ENCODE measurements around the gene BOLA1.
"Not testable (repeated sequence)": the region's sequence is repeated elsewhere in the genome, so short reads cannot be mapped to it uniquely, and the experiment has no call there.

BOLA1 gene

GRCh38 chr1:149899460-149900284 is at the start of gene BOLA1:
BOLA1 (plus strand) TSS chr1:149899568; CDS start chr1:149900060, 492 bp downstream.
- DNase-seq: peak; percentile 94 to 98

- no peak for DNase-seq
These were observed 49.4 kb upstream of the BOLA1 start for GRCh38 chr1:149849947-149850360.

DNA sequence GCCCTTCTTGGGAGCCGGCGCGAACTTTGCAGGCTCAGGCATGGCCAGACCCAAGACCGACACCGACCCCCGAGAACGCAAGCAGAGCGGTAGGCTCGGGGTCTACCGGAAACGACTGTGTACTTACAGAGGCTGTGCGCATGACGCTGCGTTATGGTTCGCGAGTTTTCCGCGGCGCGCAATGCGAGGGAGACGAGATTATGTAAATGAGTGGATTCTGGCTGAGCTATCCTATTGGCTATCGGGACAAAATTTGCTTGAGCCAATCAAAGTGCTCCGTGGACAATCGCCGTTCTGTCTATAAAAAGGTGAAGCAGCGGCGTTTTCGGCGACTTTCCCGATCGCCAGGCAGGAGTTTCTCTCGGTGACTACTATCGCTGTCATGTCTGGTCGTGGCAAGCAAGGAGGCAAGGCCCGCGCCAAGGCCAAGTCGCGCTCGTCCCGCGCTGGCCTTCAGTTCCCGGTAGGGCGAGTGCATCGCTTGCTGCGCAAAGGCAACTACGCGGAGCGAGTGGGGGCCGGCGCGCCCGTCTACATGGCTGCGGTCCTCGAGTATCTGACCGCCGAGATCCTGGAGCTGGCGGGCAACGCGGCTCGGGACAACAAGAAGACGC is 48.5 kb upstream of the BOLA1 start:
- DNase-seq: not testable (repeated sequence)

GRCh38 chr1:149851585-149852213 is 47.7 kb upstream of the BOLA1 start:
- not testable (repeated sequence) for DNase-seq

DNA sequence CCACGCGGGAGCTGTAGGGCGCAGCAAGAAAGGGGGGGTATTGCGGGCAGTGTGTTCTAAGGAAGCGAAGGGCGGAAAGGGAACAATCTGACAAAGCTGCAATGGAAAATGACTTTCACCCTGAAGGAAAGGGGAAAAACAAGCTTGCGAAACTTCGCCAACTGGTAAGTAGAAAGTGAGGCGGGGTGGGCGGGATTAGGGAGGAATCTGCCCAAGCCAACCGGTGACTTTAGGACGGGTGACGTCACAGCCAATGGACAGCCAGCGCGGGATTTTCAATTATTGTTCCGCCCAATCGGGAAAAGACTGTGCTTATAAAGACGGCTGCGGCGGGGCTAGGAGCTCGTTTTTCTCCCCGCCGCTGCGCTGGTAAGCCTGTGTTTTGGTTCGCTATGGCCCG is 47.1 kb upstream of the BOLA1 start:
- DNase-seq: not testable (repeated sequence)

- DNase-seq: not testable (repeated sequence)
These were observed 39.1 kb upstream of the BOLA1 start for GRCh38 chr1:149860271-149860670.

DNA sequence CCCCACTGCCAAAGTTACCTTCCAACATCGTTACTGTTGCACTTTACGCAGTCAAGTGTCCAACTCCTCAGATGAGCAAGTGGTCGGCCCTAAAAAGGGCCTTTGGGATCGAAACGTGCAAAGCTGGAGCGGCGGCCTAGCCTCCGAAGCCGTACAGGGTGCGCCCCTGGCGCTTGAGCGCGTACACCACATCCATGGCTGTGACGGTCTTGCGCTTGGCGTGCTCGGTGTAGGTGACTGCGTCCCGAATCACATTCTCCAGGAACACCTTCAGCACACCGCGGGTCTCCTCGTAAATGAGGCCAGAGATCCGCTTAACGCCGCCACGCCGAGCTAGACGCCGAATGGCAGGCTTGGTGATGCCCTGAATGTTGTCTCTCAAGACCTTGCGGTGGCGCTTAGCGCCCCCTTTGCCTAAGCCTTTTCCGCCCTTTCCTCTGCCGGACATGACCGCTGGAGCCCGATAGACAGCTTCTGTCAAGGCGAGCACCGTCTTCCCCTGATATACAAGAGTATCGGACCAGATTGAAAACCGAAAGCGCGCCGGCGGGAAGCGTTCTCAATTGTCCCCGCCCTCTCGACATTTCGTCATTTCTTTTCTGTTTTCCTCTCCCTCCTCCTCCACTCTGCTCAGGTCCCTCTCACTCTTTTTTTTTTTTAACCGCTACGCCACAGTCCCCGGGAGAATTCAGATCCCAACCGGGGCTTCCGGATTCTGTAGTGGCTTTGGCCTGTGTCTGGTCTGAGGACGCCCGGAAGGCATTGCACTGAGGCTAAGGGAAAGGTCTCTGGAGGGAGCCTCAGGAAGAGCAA is 38.5 kb upstream of the BOLA1 start:
- DNase-seq: not testable (repeated sequence)

DNA sequence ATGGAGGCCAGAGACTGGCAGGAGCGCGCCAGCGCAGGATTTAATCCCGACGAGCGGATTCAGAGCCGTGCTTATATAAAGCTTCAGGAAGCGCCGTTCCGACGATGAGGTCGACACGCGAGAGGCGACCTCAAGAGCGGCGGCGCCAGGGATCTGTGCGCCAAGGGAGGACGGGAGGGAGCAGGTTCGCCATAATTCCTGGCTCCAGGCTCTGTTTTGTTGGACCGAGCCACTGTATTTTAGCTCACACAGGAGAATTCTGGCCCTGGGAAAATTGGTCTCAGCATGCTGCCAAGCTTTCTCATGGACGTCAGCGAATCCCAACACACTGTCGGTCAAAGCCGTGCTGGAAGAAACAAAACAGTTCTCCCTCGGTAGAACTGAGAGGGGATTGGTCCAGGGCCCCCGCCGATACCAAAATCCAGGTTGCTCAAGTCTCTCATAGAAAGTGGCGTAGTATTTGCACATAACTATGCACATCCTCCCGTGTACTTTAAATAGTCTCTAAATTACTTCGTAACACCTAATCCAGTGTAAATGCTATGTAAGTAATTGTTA is 37.8 kb upstream of the BOLA1 start:
- not testable (repeated sequence) for DNase-seq

- DNase-seq: not testable (repeated sequence)
These were observed 32.5 kb upstream of the BOLA1 start for GRCh38 chr1:149866887-149867286.

DNA sequence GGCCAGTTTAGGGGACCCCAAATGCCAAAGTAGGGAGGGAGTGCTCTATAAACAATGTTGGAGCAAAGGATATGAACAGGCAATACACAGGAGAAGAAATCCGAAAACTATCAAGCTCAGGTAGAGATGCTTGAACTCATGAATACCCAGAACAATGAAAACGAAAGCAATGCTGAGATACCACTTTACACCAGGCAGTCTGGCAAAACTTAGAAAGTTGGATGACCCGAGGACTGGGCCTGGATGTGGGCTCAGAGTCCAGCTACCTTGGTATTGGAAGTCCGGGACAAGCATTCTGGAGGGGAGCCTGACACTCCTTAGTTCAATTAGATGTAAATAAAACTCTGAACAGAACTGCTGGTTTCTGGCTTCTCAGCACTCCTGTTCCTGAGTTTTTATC is 26.3 kb upstream of the BOLA1 start:
- DNase-seq: not testable (repeated sequence)

GRCh38 chr1:149877211-149877946 is 22.0 kb upstream of the BOLA1 start:
- no peak for DNase-seq

DNA sequence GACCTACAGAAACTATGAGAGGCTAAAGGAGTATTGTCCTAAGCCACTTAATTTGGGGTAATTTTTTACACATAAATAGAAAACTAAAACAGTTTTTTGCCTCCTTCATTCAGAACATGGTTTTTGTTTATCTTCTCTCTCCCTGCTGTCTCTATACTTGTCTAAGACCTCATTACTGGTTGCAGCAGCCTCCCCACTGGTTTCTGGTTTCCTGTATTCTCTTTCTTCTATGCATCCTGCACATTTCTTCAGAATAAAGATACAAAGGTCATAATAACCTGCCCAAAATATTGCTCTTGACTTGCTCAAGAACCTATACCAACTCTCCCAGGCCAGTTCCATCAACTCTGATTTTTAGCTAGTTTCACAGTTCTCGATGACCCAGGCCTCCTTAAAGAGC is 19.8 kb upstream of the BOLA1 start:
- no peak for DNase-seq

GRCh38 chr1:149881876-149882275 is 17.5 kb upstream of the BOLA1 start:
- no peak for DNase-seq

GRCh38 chr1:149883598-149884247 is 15.6 kb upstream of the BOLA1 start:
- no peak for DNase-seq

DNA sequence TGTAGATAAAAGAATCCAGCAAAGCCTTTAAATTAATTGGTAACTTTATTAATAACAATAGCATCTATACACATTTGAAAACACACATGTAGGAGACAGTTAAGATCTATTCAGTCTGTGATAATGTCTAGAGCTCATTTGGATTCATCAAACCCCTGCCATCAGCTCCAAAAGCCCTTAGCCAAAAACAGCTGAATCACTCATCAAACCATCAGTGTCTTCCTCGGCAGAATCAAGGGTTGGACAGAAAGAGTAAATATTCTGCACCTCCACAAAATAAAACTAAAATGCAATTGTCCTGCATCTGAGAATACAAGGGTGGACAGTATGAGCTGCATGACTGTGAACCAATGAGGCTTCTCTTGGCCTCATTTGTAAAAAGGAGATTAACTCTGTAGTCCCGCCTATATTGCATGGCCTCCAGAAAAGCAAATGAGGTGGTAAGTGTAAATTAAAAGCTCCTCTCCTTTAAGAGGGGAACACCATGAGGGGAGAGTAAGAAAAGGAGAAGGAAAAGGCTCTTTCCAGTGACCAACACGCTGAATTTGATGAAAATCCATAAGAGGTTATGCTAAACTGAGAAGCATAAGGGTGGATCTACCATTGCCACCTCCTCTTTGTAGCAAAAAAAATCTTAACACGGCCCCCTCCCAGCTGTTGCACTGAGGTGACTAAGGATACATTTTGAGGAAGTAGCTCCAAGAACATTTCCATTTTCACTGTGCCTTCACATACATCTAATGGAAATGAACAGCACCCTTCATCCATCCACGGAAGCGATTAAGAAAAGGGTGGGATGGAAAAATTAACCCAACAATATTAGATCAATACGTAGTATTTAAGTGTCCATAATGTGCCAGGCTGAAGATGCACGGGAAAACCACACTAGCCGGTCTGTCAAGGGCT is 14.7 kb upstream of the BOLA1 start:
- peak; percentile 62 to 77 for DNase-seq

- peak; percentile 97 to 99 for DNase-seq
These were observed 13.8 kb upstream of the BOLA1 start for GRCh38 chr1:149885339-149886120.

DNA sequence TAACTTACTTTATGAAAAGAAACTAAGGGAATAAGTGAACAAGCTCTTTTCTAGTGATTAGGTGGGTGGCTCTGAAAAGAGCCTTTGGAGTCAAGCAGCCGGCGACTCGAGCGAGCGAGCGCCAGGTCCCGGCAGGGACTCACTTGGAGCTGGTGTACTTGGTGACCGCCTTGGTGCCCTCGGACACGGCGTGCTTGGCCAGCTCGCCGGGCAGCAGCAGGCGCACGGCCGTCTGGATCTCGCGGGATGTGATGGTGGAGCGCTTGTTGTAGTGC is 13.3 kb upstream of the BOLA1 start:
- not testable (repeated sequence) for DNase-seq

GRCh38 chr1:149886396-149887195 is 12.8 kb upstream of the BOLA1 start:
- DNase-seq: peak; percentile 99 to 100

DNA sequence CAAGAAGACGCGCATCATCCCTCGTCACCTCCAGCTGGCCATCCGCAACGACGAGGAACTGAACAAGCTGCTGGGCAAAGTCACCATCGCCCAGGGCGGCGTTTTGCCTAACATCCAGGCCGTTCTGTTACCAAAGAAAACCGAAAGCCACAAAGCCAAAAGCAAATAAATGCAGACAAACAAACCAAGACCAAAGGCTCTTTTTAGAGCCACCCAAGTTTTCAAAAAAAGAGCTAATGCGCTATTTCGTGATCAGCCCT is 12.2 kb upstream of the BOLA1 start:
- DNase-seq: not testable (repeated sequence)

Data from NCI-H2081 (cell line).